ENCODE data around the gene IKBKE.

IKBKE gene

DNA sequence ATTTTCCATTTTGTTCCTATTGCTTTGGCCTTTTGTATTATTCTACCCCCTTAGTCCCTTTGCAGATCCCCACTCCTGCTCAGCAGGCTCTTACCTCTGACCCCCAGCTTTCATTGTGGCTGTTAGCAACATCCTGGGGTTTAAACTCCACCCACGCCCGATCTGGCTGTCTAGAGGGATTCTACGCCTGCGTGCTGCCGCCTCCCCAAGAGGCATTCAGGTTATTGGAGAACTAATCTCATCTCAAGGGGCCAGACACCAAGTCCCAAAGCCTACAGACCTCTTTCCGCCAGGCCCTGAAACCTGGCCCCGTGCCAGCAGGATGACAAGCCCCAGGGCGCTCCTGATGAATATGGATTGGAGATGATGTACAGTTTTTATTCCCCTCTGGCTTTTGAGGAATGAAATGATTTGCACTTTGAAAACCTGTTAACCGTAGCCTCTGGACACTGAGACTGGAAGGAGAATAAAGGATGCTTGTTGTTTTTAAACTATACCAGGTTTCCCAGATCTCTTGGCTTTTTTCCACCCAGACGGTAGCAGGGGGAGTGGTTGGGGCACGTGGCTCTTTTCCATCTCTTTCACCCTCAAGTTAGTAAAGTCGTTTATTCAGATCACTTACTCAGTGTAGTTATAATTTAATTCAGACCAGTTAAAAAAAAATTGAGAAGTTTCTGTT lies 14.5 kb upstream of the IKBKE start:
- no peak for DNase-seq

DNA sequence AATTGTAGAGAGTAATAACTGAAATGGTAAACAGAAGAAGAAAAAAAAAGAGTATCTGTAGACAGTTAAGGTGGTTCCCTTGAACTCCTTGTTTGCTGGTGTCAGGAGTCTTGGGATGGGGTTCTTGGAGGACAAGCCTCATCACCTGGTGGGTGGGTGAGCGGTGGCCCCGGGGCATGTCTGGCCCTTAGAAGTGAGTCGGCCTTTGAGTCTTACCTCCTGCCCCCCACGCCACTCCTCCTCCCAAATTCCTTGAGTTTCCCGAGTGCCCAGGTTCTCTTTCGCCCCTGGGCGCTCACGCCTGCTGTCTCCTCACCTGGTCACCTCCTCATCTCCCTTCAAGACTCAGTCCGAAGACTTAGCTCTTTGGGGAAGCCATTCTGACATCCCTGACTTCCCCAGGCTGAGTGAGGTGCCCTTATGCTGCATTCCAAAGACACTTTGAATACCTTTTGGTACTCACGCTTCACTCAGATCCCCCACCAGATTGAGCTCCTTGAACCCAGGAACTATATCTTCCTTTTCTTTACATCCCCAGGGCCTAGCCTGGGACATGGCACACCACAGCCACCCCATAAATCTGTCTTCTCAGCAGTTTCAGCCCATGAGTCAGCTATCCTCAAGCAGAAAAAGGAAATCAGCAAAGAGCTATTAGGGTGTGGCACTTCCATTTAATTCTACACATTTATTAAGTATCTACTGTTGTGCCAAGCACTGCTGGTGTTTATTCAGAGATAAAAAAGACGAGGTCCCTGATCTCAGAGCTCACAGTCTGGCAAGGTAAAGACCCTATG lies 13.5 kb upstream of the IKBKE start:
- DNase-seq: no peak

DNA sequence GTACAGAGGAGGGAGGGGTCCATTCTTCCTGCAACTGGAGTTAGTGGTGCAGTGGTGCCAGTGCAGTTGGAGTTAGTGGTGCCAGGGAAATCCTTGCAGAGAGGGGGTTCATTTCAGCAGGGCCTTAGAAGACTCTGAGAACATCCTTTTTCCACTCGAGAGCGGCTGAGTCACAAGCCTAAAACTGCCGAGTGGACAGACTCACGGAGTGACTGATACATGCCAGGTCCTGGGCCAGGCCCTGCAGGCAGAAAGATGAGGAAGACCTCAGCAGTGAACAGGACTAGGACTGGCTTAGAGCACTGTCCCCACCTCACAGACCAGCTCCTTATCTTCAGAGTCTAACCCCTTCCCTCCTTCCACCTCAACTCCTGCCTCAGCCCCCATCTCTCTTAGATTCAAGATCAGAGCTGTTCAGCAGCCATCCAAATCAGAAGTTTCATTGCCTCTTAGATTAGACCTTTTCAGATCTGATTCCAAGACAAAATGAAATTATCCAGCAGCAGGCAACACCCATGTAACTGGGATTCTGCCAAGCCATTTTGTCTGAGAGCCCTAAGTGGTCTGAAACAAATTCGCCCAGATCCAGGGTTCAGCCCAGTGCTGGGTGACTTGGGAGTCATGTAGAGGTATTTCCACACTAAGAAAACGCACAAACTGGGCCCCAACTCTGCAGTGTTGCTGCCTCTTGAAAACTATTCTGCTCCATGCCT lies 12.7 kb upstream of the IKBKE start:
- no peak for DNase-seq

DNA sequence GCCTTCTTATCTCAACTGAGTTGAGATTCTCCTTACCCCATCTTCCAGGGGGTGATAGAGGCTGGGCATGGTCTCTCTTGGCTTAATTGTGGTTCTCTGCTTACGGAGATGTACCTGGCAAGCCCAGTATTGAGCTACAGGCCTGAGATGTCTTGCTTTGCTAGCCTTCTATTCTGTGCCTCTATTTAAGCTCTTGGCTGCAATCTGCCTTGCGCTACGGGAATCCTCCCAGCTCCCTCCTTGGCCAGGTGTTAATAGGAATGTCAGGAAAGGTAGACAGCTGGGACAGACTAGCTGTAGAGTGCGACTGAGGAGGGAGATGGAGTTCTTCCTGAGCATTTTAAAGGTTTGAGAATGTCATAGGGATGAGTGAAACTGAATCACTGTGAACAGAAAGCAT lies 10.6 kb upstream of the IKBKE start:
- DNase-seq: no peak

DNA sequence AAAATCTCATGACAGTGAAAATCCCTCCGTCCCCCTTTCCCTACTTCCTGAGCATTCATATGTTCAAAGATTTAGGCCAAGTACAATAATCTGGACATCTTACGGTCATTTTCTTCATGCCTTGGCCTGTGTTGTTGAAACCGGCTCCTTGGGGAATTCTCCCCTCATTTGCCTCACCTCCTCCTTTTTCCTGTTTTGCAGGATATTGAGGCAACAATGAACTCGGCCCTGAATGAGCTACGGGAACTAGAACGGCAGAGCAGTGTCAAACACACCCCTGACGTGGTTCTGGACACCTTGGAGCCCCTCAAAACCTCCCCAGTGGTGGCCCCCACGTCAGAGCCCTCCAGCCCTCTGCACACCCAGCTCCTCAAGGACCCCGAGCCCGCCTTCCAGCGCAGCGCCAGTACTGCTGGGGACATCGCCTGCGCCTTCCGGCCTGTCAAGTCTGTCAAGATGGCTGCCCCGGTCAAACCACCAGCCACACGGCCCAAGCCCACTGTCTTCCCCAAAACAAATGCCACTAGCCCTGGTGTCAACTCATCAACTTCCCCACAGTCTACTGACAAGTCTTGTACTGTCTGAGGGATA lies 9.3 kb upstream of the IKBKE start:
- DNase-seq: no peak

DNA sequence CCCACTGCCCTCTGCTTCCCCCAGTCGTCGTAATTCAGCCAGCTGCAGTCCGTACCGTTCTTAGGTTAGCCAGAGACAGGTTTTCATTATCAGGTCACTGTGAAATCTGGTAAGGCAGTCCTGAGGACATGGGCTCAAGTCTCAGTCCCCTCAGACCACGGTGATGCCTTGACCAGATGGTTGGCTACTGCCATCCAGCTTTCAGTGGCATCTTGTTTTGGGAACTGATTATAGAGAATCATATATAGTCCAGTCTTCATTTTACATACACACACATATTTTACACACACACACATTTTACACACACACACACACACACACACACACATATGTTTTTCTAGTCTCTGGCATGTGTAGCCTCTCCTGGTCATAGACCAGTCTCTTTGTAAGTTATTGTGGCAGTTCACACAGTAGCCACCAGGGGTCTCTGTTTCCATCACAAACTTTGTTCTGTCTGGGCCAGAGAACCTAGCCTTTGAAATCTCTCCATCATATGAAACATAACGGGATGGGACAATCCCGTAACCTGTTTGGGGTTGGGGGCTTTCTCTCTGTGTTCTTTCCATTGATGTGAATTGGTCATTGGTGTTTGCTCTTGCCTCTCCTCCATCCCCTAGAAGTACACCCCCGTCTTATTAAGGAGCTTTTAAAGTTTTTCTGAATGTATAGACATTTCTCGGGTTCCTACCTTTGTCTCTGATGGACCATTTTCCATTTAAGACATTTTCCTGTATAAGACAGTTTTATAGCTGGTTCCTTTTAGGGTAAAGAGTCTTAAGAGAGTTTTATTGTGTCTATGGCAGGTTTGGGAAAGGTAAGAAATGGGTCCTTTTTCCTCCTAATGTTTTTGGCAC lies 8.4 kb upstream of the IKBKE start:
- DNase-seq: peak; percentile 9

DNA sequence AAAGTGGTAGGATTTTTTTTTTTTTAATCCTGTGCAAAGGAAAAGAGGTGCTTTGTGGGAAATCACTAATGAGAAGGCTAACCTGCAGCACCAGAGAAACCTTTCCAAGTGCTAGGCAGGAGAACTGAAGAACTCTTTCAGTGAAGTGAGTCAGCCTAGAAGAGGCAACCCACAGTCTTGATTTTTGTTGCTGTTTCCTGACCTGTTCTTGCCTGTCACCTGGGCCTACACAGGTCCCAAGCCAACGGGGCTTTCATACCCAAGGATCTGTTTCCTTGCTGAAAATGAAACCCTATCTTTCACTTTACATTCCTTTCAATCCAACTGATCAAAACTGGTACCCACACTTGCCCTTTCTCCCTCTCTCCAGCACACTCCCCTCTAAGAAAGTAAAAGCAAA lies 7.1 kb upstream of the IKBKE start:
- no peak for DNase-seq

DNA sequence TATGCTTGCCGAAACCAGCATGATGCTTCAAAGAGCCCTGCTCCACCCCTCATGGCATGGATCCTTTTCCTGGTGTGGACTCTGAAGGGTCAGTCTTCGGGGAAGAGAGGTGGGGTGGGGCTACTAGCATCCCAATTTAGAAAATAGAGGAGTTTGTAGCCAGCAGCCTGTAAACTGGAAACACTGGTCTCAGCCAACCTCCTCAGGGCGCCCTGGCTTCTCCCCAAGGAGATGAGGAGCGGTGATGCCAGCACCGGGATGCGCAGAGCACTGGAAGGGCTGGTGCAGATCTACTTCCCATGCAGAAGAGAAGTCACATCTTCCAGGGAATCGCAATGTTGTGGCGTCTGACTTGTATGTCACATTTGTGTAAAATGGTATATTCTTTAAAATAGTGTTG lies 6.4 kb upstream of the IKBKE start:
- no peak for DNase-seq

DNA sequence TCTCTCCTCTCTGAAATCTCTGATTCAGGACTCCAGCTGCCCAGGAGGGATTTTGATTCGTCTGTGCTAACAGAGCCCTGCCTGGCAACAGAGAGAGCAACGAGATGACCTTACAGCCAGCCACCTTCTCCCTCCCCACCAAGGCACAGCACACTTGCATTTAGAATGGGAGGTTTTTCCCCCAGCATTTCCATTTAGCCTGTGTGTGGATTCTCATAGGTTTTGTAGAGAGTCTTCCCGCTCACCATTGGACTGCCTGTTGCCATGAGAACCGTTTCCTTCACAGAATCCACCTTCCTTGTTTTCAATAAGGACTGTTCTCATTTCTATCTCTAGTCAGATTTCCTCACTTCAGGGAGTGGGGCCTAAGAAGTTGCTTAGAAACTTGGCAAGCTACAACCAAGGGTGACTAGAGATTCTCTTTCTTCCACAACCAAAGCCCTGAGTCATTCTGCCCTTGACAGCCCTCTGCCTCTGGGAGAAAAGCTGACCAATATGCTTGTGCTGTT lies 5.8 kb upstream of the IKBKE start:
- no peak for DNase-seq

DNA sequence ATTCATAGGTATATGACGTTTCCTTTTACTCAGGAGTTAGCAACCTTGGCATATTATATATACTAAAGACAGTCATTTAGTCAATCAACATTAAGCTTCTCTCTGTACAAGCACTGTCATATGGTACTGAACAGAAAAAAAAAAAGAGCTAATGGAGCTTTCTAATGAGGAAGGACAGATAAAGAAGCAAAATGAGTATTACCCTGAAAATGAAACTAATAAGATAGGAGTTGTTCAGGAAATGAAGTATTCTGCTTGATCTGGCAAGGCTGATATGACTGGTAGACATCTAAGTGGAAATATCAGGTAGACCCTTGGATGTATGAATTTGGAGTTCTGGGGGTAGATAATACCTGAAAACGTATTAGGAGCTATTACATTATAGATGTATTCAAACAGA lies 4.3 kb upstream of the IKBKE start:
- no peak for DNase-seq

DNA sequence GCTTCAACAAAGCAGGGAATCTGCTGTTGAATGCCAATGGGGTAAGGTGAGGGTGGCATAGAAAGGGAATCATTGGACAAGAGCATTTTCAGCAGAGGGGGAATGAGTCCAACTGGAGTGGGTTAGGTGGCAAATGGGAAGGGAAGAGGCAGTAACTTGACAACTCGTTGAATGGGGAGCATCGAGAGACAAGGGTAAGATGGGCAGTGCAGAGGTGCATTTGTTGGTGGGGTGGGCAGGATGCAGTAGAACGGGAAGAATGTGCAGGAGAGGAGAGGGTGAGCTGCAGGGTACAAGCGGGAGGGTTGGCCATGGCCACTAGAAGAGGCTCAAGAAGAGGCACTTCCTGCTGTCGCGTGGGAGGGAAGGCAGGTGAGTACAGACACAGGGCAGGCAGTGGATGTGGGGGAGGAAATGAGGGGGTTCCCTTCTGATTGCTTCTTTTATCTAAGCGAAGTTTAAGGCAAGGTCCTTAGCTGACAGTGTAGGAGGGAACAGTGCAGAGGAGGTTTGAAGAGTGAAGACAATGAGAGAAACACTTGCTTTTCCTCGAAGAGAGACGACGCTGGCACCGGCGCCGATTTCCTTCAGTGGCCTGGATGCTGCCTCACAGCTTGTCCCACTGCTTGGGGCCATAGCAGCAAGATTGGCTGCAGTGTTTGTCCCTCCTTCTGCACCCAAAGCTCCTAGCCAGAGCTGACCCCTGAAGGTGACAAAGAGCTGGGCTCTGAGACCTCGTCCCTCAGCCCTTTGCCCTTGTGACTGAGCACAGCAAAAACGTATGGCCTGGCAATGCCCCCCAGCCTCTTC lies 3.2 kb upstream of the IKBKE start:
- no peak for DNase-seq

DNA sequence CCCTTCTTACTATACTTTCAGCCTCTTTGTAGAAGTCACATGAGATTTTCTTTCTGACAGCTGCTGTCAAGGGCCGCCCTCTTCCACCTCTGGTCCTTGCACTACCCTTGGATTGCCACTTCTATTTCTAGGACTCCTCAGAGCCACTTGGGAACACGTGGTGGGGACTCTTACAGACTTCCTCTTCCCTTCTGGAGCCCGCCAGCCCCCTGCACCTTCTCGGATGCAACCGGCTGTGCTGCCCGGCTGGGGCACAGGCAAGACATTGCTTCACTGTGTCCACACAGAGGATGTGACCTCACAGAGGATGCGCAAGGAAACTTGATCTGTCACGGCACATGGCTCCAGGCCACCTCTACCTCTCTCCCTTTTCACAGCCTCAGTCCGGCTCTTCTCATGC lies 2.4 kb upstream of the IKBKE start:
- peak; percentile 55 for DNase-seq

DNA sequence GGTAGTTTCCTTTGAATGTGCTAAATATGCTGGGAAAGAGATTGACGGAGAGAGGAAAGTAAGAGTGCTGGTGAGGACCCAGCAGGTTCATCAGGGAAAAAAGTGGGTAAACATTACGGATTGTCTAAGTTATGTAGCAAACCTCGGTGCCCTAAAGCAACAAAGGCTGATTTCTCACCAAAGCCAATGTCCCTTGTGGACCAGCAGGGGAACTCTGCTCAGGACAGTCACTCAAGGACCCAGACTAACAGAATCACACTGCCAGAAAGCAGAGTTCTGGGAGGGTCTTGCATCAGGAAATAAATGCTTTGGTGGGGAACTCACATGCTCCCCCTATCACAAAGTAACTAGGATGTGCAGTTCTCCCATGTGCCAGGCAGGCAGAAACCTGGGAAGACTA lies 1.7 kb upstream of the IKBKE start:
- no peak for DNase-seq

DNA sequence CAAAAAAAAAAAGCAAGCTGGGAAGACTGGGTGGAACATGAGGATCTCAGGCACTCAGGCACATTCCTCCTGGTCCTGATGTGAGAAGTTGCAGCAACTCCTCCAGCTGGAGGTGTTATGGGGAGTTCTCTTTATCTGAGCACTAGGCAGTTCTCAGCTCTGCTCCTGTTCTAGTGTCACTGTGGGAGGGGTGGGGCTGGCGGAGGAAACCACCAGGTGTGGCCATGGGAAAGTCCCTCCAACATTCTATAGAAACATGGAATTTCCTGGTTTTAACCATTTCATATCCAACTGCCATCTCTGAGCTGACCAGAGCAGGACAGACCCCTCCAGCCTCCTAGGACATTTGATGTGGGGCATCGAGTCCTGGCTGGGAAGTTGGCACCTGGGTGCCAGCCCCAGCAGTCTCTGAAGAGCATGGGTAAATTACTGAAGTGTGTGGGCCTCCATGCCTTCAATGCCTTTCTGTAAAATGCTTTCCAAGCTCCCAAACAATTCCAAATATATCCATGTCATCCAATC lies 804 bp upstream of the IKBKE start:
- no peak for DNase-seq

DNA sequence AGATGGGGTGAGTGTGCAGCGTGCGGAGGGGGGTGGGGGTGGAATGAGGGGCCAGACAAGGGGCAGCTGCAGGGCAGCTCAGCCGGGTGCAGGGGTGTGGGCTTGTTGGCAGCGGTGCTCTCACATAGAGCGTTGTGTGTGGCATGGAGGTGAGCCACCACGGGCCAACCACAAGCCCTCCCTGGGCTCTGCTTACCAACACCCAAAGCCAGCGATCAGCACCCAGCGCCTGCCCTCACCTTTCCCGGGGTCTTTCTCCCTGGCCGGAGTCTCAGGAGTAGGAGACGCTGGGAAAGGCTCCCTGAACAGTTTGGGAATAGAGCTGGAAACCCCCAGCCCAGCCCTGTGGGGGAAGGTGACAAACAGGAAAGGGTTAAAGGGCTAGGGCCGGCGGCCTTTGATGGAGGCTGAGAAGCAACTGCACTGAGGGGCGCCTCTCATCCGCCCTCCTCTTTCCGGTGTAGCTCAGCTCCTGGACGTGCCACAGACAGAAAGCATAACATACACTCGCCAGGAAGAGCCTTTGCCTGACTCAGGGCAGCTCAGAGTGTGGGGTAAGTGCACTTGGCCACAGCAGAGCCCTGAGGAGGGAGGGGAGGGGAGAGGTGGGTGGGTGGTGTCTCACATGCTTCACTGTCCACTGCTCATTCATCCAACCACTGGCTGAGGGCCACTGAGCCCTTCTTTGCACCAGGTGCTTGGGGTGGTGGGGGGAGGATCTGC lies 577 bp downstream of the IKBKE start:
- DNase-seq: peak; percentile 11

DNA sequence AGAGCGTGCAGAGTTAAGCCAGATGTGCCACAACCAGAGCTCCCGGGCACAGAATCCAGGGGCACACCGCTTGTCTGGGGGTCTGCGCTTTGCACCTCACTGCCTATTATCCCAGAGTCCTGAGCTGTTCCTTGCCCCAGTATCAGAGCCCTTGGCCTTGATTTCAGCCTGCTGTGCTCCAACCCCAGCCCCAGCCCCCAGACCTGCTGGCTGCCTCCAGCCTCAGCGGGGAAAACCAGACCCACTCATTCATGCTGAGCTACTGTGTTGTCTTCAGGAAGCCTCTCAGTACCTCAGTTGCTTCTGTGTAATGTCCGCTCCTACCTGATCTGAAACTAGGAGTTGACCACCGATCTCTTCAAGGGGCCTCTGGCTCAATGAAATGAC lies 1.1 kb downstream of the IKBKE start:
- no peak for DNase-seq

DNA sequence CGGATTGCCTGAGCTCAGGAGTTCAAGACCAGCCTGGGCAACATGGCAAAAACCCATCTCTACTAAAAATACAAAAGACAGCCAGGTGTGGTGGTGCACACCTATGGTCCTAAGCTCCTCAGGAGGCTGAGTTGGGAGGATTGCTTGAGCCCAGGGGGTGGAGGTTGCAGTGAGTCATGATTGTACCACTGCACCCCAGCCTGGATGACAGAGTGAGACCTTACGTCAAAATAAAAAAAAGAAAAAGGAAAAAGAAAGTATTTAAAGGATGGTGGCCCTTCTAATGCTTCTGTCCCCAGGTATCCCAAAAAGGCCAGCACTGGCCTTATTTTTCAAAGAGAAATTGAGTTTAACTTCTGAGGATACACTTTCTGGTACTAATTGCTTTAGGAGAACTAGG lies 1.7 kb downstream of the IKBKE start:
- no peak for DNase-seq

DNA sequence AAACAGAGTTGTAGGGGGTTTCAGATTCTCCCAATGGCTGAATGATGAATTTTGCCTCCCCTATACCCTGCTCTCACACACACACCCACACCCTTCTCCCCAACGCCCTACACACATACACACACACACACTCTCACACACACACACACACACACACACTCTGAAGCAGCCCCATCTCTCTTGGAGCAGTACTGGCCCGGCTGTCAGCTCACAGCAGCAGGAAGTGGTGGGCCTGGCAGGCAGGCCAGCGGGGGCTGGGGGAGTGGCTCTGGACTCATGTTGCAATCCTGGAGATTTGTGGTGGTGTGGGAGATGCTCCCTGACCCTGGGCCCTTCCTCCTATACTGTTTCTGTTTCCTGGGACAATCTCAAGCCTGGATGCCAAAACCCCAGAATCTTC lies 2.2 kb downstream of the IKBKE start:
- no peak for DNase-seq

DNA sequence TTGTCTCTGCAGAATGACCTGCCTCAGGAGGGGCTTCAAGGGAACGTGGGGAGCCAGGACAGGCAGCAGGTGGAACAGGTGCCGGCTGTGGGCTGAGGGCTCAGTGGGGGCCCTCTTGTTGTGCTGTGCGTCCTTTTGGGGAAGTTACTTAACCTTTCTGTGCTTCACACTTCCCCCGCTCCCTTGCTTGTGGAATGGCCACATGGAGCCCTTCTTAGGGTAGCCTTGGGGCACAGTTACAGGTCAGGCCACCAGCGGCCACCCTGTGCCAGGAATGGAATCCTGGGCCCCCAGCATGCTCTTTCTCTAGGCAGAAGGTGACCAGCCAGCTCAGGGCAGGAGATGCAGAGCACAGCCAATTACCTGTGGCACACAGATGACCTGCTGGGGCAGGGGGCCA lies 2.6 kb downstream of the IKBKE start:
- no peak for DNase-seq

DNA sequence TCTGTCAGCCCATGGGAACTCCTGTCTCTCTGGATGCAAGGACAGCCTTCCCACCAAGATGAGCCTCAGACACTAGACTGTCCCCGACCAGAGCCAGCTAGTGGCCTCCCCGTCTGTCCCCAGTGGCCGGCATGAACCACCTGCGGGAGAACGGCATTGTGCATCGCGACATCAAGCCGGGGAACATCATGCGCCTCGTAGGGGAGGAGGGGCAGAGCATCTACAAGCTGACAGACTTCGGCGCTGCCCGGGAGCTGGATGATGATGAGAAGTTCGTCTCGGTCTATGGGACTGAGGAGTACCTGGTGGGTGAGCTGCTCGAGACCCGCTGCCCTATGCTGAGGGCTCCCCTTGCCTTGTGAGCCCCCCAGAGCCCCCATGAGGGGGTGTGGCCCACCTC lies 5.8 kb downstream of the IKBKE start:
- no peak for DNase-seq

DNA sequence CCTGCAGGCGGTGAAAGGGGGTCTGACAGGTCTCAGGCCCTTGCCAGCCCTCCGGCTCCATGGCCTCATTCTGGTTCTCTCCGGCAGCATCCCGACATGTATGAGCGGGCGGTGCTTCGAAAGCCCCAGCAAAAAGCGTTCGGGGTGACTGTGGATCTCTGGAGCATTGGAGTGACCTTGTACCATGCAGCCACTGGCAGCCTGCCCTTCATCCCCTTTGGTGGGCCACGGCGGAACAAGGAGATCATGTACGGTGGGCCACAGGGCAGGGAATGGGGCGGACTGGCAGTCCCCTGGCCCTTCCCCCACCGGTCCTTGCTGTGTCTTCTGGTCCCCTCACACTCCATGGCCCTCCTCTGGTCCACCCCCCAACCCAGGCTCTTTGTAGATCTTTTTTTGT lies 6.3 kb downstream of the IKBKE start:
- no peak for DNase-seq
